Muscle layer of colon (tissue), 2 donors: ENCODE results near the gene INSRR.
A peak's percentile ranks its signal among the peaks of the same experiment; 100 is the strongest.

Experiments used
- H3K27ac ChIP-seq: one replicate; pipeline ENCODE4 v1.7.0; 2013; ENCODE audit warnings: low read depth, mild to moderate bottlenecking, low read length, moderate library complexity
- H3K27me3 ChIP-seq, 2 donors: one replicate each; pipeline ENCODE4 v1.7.0; 2013; ENCODE audit warnings: low read length in 2 of 2, mild to moderate bottlenecking in 2 of 2; ENCODE audit not compliant: insufficient read depth in 2 of 2, control insufficient read depth in 1 of 2
- H3K36me3 ChIP-seq: one replicate; pipeline ENCODE4 v1.7.0; 2013; ENCODE audit warnings: mild to moderate bottlenecking, low read length; ENCODE audit not compliant: insufficient read depth
- H3K4me1 ChIP-seq: one replicate; pipeline ENCODE4 v1.7.0; 2013; ENCODE audit warnings: mild to moderate bottlenecking, low read length; ENCODE audit not compliant: insufficient read depth
- H3K4me3 ChIP-seq, 2 donors: one replicate each; pipeline ENCODE4 v1.7.0; 2013; ENCODE audit warnings: low read length in 2 of 2, low read depth in 1 of 2, mild to moderate bottlenecking in 1 of 2, moderate library complexity in 1 of 2
- H3K9ac ChIP-seq: one replicate; pipeline ENCODE4 v1.7.0; 2013; ENCODE audit warnings: low read length
- H3K9me3 ChIP-seq: one replicate; pipeline ENCODE4 v1.7.0; 2013; ENCODE audit warnings: mild to moderate bottlenecking, low read length
- donor health status: abdominal sarcoma.
- donor health status: Adenocarcinoma of cecum.

The INSRR gene

GRCh38 chr1:156858959-156859522 lies at the start of gene INSRR:
Gene INSRR, minus strand, starts transcription at chr1:156859117. Its CDS starts 496 bp downstream, at chr1:156858621.
- H3K27me3 ChIP-seq = peaks cover 45 to 69% of the 10 kb centered on the region in 2 donors
- H3K4me1 ChIP-seq = peaks cover 16% of the 10 kb centered on the region
- H3K9ac ChIP-seq = no peak within 1 kb of the TSS
- no peaks in the 10 kb centered on the region for H3K36me3 ChIP-seq
- H3K27ac ChIP-seq = no peak within 1 kb of the TSS
- peak within 1 kb of the TSS; percentile 42 to 60 for H3K4me3 ChIP-seq
- H3K9me3 ChIP-seq = no peaks in the 10 kb centered on the region

- no peaks in the 10 kb centered on the region for H3K4me1 ChIP-seq
- H3K36me3 ChIP-seq = no peaks in the 10 kb centered on the region
- H3K9me3 ChIP-seq = no peaks in the 10 kb centered on the region
- no peak overlapping the region for H3K4me3 ChIP-seq
- H3K27ac ChIP-seq = no peak overlapping the region
- H3K27me3 ChIP-seq = peaks cover 4 to 8% of the 10 kb centered on the region in 2 donors
- H3K9ac ChIP-seq = no peak overlapping the region
Observed at GRCh38 chr1:156908541-156908940, 49.6 kb upstream of the INSRR start.

- H3K4me3 ChIP-seq = no peak overlapping the region
- H3K27me3 ChIP-seq = peaks cover 4 to 8% of the 10 kb centered on the region in 2 donors
- no peak overlapping the region for H3K9ac ChIP-seq
- H3K36me3 ChIP-seq = no peaks in the 10 kb centered on the region
- H3K4me1 ChIP-seq = no peaks in the 10 kb centered on the region
- no peaks in the 10 kb centered on the region for H3K9me3 ChIP-seq
- no peak overlapping the region for H3K27ac ChIP-seq
Observed at GRCh38 chr1:156906206-156906906, 47.4 kb upstream of the INSRR start.

DNA sequence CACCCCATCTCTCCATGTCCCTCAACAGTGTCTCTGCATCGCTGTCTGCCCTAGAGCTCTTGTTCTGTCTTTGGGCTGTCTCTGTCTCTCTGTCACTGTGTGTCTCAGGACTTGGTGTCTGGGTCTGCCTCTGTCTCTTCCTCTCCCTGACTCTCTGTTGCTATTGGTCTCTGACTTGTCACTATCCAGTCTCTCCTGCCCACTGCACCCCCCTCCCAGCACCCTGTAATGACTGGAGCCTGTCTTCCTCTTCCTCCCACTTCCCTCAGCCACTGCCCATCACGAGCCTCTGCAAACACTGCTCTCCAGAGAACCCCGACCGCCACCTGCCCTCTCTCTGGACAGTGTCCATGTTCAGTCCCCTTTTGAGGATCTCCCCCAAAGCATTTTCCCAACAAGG lies 46.7 kb upstream of the INSRR start:
- Histone ChIP-seq H3K36me3 (no peaks in the 10 kb centered on the region), H3K9me3 (no peaks in the 10 kb centered on the region), H3K4me3 (no peak overlapping the region), H3K27ac (no peak overlapping the region), H3K9ac (no peak overlapping the region), H3K4me1 (no peaks in the 10 kb centered on the region), H3K27me3 (peaks cover 4 to 8% of the 10 kb centered on the region in 2 donors)

DNA sequence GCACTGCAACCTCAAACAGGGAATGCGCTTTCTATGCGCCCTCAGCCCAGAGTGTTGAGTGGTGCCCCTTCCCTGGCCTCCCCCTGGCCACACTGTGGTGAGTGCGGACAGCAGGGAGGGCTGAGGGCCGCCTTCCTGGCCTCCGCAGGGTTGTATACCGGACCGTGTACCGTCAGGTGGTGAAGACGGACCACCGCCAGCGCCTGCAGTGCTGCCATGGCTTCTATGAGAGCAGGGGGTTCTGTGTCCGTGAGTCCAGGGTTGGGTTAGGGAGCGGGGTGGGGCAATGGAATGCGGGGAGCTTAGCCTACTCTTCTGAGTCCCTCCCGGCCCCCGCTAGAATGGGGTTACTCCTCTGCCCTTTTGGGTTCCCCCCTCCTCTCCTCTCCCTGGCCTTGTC lies 46.3 kb upstream of the INSRR start:
- H3K4me3 ChIP-seq = no peak overlapping the region
- H3K36me3 ChIP-seq = no peaks in the 10 kb centered on the region
- H3K9ac ChIP-seq = no peak overlapping the region
- H3K27me3 ChIP-seq = peaks cover 0 to 8% of the 10 kb centered on the region in 2 donors
- H3K9me3 ChIP-seq = no peaks in the 10 kb centered on the region
- no peak overlapping the region for H3K27ac ChIP-seq
- no peaks in the 10 kb centered on the region for H3K4me1 ChIP-seq

- no peaks in the 10 kb centered on the region for H3K36me3 ChIP-seq
- no peak overlapping the region for H3K4me3 ChIP-seq
- H3K27ac ChIP-seq = no peak overlapping the region
- H3K9ac ChIP-seq = no peak overlapping the region
- H3K4me1 ChIP-seq = no peaks in the 10 kb centered on the region
- no peaks in the 10 kb centered on the region for H3K9me3 ChIP-seq
- H3K27me3 ChIP-seq = peaks cover 0 to 8% of the 10 kb centered on the region in 2 donors
Observed at GRCh38 chr1:156904187-156904959, 45.5 kb upstream of the INSRR start.

GRCh38 chr1:156903328-156904091 lies 44.6 kb upstream of the INSRR start:
- no peak overlapping the region for H3K9ac ChIP-seq
- H3K4me3 ChIP-seq = no peak overlapping the region
- H3K9me3 ChIP-seq = no peaks in the 10 kb centered on the region
- H3K27me3 ChIP-seq = peaks cover 0 to 8% of the 10 kb centered on the region in 2 donors
- no peaks in the 10 kb centered on the region for H3K36me3 ChIP-seq
- H3K27ac ChIP-seq = no peak overlapping the region
- H3K4me1 ChIP-seq = no peaks in the 10 kb centered on the region

DNA sequence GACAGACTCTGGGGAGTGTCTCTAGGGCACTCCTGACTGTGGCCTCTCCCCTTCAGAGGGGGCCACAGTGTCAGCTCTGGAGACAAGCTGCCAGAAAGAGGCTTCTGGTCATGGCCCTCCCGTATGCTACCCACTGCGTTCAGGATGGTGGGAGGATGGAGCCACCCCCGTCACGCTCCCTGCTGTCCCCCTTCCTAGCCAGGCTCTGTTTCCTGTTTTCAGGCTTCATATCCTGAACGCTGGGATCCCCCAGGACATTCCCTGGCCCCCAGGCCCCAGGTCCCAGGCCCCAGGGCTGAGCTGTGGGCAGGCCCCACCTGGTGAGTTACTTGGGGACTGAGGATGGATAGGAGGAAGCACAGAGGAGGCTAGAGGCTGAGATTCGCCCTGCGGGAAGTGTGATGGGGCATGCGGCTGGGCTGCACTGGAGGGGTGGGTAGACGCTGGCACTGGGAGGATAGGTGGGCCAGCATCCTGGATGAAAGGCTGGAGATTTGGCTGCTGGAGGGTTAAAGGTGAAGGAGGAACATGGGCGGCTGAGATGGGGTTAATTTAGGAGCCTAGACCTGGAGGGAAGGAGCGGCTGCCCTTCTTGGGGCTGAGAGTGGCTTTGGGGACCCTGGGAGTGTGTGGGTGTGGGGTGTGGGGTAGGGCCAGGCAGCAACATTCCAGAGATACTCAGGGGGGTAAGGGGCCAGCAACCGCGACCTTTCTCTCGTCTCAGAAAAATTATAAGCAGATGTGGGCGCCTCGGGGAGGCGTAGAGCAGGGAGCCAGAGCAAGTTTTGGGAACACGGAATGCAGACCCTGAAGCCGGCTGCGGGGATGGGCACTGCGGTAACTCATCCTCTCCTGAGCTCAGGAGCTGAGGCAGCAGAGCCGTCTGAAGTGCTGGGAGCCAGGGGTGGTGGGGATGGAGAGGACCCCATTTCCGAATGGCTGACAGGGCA lies 43.3 kb upstream of the INSRR start:
- Histone ChIP-seq H3K4me1 (peaks cover under 1% of the 10 kb centered on the region), H3K36me3 (no peaks in the 10 kb centered on the region), H3K27me3 (peaks cover 0 to 2% of the 10 kb centered on the region in 2 donors), H3K4me3 (no peak overlapping the region), H3K27ac (no peak overlapping the region), H3K9ac (no peak overlapping the region), H3K9me3 (no peaks in the 10 kb centered on the region)

- H3K36me3 ChIP-seq = no peaks in the 10 kb centered on the region
- H3K4me1 ChIP-seq = peaks cover 6% of the 10 kb centered on the region
- no peaks in the 10 kb centered on the region for H3K27me3 ChIP-seq
- no peak overlapping the region for H3K4me3 ChIP-seq
- no peak overlapping the region for H3K27ac ChIP-seq
- H3K9ac ChIP-seq = no peak overlapping the region
- no peaks in the 10 kb centered on the region for H3K9me3 ChIP-seq
Observed at GRCh38 chr1:156901590-156901900, 42.6 kb upstream of the INSRR start.

- Histone ChIP-seq H3K27me3 (no peaks in the 10 kb centered on the region), H3K9me3 (no peaks in the 10 kb centered on the region), H3K36me3 (no peaks in the 10 kb centered on the region), H3K27ac (no peak overlapping the region), H3K4me1 (peaks cover 6% of the 10 kb centered on the region), H3K4me3 (no peak overlapping the region), H3K9ac (no peak overlapping the region)
Observed at GRCh38 chr1:156900896-156901589, 42.1 kb upstream of the INSRR start.
